Measurements from ENCODE around the gene TMEM131. TPM values are rescaled to one million over a fixed set of nuclear protein-coding genes. Genes with fewer than 3 reads are reported as not detected.

Gene TMEM131
- total and polyA plus RNA-seq, 2 experiments from 2014 or later, result 9.2 to 22.7 TPM

DNA sequence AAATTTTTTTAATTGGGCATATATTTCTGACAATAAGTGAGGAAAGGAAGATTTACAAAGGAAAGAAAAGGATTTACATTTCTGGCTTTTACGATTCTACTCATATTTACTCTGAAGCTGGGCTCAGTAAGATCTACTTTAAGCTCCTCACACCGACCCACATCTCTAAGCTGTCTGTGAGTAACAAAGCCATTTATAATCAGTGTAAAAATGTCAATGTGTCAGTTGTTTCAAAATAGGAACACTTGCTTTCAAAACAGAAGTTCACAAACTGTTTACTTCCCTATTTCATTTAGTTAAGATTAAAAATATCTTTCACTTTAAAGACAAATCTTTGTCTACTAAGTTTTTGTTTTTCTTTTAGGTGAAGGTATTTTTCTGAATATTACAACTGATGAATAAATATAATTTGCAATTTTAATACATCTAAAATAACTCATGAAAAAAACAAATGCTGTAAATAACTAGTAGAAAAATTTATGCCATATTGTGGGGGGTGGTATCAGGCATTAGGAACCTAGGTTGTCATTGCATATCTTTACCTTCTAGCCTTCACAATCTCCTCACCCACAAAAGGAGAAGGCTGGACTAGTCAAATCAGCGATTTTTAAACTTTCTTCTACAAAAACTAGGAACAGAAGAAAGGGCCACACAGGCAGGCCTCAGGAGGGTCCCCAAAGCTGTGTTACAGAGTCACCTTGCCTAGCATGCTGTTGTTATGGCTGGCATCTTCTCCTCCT, 64.5 kb downstream of the TMEM131 start:
- no peak for ATAC-seq
- no peaks in the 10 kb centered on the region for H3K9me3 Mint-ChIP-seq
- H3K27ac Mint-ChIP-seq, result no peak overlapping the region

More for the DNA sequence above, 64.5 kb downstream of the TMEM131 start:
- H3K36me3 Mint-ChIP-seq (ENCODE audit: low read depth), result no peaks in the 10 kb centered on the region; the same call in 2 of the 3 replicates
- H2AFZ ChIP-seq, result no peak overlapping the region
- peaks cover 4% of the 10 kb centered on the region for H3K27me3 Mint-ChIP-seq (ENCODE audit: insufficient read depth, low read depth, poor library complexity)
- TF ChIP-seq, protein P1, sequence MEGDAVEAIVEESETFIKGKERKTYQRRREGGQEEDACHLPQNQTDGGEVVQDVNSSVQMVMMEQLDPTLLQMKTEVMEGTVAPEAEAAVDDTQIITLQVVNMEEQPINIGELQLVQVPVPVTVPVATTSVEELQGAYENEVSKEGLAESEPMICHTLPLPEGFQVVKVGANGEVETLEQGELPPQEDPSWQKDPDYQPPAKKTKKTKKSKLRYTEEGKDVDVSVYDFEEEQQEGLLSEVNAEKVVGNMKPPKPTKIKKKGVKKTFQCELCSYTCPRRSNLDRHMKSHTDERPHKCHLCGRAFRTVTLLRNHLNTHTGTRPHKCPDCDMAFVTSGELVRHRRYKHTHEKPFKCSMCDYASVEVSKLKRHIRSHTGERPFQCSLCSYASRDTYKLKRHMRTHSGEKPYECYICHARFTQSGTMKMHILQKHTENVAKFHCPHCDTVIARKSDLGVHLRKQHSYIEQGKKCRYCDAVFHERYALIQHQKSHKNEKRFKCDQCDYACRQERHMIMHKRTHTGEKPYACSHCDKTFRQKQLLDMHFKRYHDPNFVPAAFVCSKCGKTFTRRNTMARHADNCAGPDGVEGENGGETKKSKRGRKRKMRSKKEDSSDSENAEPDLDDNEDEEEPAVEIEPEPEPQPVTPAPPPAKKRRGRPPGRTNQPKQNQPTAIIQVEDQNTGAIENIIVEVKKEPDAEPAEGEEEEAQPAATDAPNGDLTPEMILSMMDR (conservative IDR thresholded peaks at IDR 0.05; ENCODE audit: low read depth in 2 of 2), result no peak
- TF ChIP-seq, protein P2, sequence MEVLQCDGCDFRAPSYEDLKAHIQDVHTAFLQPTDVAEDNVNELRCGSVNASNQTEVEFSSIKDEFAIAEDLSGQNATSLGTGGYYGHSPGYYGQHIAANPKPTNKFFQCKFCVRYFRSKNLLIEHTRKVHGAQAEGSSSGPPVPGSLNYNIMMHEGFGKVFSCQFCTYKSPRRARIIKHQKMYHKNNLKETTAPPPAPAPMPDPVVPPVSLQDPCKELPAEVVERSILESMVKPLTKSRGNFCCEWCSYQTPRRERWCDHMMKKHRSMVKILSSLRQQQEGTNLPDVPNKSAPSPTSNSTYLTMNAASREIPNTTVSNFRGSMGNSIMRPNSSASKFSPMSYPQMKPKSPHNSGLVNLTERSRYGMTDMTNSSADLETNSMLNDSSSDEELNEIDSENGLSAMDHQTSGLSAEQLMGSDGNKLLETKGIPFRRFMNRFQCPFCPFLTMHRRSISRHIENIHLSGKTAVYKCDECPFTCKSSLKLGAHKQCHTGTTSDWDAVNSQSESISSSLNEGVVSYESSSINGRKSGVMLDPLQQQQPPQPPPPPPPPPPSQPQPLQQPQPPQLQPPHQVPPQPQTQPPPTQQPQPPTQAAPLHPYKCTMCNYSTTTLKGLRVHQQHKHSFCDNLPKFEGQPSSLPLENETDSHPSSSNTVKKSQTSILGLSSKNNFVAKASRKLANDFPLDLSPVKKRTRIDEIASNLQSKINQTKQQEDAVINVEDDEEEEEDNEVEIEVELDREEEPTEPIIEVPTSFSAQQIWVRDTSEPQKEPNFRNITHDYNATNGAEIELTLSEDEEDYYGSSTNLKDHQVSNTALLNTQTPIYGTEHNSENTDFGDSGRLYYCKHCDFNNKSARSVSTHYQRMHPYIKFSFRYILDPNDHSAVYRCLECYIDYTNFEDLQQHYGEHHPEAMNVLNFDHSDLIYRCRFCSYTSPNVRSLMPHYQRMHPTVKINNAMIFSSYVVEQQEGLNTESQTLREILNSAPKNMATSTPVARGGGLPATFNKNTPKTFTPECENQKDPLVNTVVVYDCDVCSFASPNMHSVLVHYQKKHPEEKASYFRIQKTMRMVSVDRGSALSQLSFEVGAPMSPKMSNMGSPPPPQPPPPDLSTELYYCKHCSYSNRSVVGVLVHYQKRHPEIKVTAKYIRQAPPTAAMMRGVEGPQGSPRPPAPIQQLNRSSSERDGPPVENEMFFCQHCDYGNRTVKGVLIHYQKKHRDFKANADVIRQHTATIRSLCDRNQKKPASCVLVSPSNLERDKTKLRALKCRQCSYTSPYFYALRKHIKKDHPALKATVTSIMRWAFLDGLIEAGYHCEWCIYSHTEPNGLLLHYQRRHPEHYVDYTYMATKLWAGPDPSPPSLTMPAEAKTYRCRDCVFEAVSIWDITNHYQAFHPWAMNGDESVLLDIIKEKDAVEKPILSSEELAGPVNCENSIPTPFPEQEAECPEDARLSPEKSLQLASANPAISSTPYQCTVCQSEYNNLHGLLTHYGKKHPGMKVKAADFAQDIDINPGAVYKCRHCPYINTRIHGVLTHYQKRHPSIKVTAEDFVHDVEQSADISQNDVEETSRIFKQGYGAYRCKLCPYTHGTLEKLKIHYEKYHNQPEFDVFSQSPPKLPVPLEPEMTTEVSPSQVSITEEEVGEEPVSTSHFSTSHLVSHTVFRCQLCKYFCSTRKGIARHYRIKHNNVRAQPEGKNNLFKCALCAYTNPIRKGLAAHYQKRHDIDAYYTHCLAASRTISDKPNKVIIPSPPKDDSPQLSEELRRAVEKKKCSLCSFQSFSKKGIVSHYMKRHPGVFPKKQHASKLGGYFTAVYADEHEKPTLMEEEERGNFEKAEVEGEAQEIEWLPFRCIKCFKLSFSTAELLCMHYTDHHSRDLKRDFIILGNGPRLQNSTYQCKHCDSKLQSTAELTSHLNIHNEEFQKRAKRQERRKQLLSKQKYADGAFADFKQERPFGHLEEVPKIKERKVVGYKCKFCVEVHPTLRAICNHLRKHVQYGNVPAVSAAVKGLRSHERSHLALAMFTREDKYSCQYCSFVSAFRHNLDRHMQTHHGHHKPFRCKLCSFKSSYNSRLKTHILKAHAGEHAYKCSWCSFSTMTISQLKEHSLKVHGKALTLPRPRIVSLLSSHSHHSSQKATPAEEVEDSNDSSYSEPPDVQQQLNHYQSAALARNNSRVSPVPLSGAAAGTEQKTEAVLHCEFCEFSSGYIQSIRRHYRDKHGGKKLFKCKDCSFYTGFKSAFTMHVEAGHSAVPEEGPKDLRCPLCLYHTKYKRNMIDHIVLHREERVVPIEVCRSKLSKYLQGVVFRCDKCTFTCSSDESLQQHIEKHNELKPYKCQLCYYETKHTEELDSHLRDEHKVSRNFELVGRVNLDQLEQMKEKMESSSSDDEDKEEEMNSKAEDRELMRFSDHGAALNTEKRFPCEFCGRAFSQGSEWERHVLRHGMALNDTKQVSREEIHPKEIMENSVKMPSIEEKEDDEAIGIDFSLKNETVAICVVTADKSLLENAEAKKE (CRISPR knock-in tag; IDR thresholded peaks at IDR 0.05), result no peak
- no peak for TF ChIP-seq CREB1 (CRISPR knock-in tag; IDR thresholded peaks at IDR 0.05; ENCODE audit: low read depth)
- TF ChIP-seq, protein P3, sequence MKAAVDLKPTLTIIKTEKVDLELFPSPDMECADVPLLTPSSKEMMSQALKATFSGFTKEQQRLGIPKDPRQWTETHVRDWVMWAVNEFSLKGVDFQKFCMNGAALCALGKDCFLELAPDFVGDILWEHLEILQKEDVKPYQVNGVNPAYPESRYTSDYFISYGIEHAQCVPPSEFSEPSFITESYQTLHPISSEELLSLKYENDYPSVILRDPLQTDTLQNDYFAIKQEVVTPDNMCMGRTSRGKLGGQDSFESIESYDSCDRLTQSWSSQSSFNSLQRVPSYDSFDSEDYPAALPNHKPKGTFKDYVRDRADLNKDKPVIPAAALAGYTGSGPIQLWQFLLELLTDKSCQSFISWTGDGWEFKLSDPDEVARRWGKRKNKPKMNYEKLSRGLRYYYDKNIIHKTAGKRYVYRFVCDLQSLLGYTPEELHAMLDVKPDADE (IDR thresholded peaks at IDR 0.05), result no peak
- TF ChIP-seq, protein P4, sequence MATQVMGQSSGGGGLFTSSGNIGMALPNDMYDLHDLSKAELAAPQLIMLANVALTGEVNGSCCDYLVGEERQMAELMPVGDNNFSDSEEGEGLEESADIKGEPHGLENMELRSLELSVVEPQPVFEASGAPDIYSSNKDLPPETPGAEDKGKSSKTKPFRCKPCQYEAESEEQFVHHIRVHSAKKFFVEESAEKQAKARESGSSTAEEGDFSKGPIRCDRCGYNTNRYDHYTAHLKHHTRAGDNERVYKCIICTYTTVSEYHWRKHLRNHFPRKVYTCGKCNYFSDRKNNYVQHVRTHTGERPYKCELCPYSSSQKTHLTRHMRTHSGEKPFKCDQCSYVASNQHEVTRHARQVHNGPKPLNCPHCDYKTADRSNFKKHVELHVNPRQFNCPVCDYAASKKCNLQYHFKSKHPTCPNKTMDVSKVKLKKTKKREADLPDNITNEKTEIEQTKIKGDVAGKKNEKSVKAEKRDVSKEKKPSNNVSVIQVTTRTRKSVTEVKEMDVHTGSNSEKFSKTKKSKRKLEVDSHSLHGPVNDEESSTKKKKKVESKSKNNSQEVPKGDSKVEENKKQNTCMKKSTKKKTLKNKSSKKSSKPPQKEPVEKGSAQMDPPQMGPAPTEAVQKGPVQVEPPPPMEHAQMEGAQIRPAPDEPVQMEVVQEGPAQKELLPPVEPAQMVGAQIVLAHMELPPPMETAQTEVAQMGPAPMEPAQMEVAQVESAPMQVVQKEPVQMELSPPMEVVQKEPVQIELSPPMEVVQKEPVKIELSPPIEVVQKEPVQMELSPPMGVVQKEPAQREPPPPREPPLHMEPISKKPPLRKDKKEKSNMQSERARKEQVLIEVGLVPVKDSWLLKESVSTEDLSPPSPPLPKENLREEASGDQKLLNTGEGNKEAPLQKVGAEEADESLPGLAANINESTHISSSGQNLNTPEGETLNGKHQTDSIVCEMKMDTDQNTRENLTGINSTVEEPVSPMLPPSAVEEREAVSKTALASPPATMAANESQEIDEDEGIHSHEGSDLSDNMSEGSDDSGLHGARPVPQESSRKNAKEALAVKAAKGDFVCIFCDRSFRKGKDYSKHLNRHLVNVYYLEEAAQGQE (IDR thresholded peaks at IDR 0.05; ENCODE audit: unreplicated experiment), result no peak
- TF ChIP-seq EZH2 (IDR thresholded peaks at IDR 0.05; ENCODE audit: low read depth, unreplicated experiment), result no peak
- TF ChIP-seq POLR2AphosphoS5 (IDR thresholded peaks at IDR 0.05; ENCODE audit: low read depth), result no peak
- no peak for TF ChIP-seq NANOG (IDR thresholded peaks at IDR 0.05; ENCODE audit: borderline replicate concordance)
- TF ChIP-seq EZH2phosphoT487 (IDR thresholded peaks at IDR 0.05; ENCODE audit: unreplicated experiment), result no peak
- no peak for TF ChIP-seq ZNF331 (CRISPR knock-in tag; IDR thresholded peaks at IDR 0.05; ENCODE audit: low read depth)
- TF ChIP-seq STAT1 (IDR thresholded peaks at IDR 0.05; ENCODE audit: unreplicated experiment), result no peak
- TF ChIP-seq JUNB (IDR thresholded peaks at IDR 0.05; ENCODE audit: unreplicated experiment), result no peak
- TF ChIP-seq ZNF114 (CRISPR knock-in tag; IDR thresholded peaks at IDR 0.05), result no peak
- DNase-seq (ENCODE audit: low spot score), result no peak
- H3K79me2 ChIP-seq (replicated peaks; ENCODE audit: insufficient read depth), result peaks cover 79% of the 10 kb centered on the region
- no peak overlapping the region for H3K27ac ChIP-seq (ENCODE audit: low read depth)
- H3K4me3 Mint-ChIP-seq, result no peak overlapping the region
- H3F3A ChIP-seq (replicated peaks; ENCODE audit: low read depth), result no peaks in the 10 kb centered on the region
- H3K36me3 ChIP-seq (ENCODE audit: insufficient read depth), result no peaks in the 10 kb centered on the region
- H3K4me3 ChIP-seq, result no peak overlapping the region
- H3K4me2 ChIP-seq, result no peak overlapping the region
- peaks cover under 1% of the 10 kb centered on the region for H3K4me1 ChIP-seq (ENCODE audit: insufficient read depth)
- H4K20me1 ChIP-seq (replicated peaks; ENCODE audit: insufficient read depth), result peaks cover 5% of the 10 kb centered on the region
- no peaks in the 10 kb centered on the region; the same call in 1 of the 2 replicates for H3K9me2 ChIP-seq (ENCODE audit: insufficient read depth)
- H3K27me3 ChIP-seq (ENCODE audit: insufficient read depth), result no peaks in the 10 kb centered on the region
- peaks cover 12% of the 10 kb centered on the region for H3K4me1 Mint-ChIP-seq
